H1 (cell line): Measurements from ENCODE around the gene NACAD. TPM values are rescaled to one million over a fixed set of nuclear protein-coding genes. Genes with fewer than 3 reads are reported as not detected.

Experiments
- CTCF ChIA-PET: fragments of 300-600 bp; sonication (Branson Sonifier 250); formaldehyde crosslinking; loops from one replicate; lab custom pipeline; 2021; ENCODE audit not compliant: partially characterized antibody; lab: Charles Lee
- POLR2A ChIA-PET: fragments of 300-600 bp; sonication (Branson Sonifier 250); formaldehyde crosslinking; loops from one replicate; lab custom pipeline; 2021; ENCODE audit warnings: inconsistent platforms; ENCODE audit not compliant: partially characterized antibody; lab: Charles Lee
- DNase-seq, 2 experiments: peaks; one replicate each; pipeline versions ENCODE4 v3.0.0 to v3.0.0-alpha.2; 2010 to 2022; ENCODE audit warnings: low spot score in 2 of 2, low read depth in 1 of 2, mixed read lengths in 1 of 2
- FAIRE-seq: peaks from 2 replicates; lab custom pipeline; 2011; peaks lifted over from hg19 to GRCh38; lab: Jason Lieb, UNC
- H2AFZ ChIP-seq: 2 replicates; pipeline ENCODE4 v1.8.1; 2012; ENCODE audit warnings: low read length, inconsistent platforms
- H2AK5ac ChIP-seq: 2 replicates; pipeline ENCODE4 v1.6.1; 2013; ENCODE audit warnings: low read depth, low read length
- H2BK120ac ChIP-seq: replicated peaks from 2 replicates; pipeline ENCODE3; 2013; ENCODE audit warnings: low read depth, low read length, inconsistent platforms
- H2BK12ac ChIP-seq: 2 replicates; pipeline ENCODE4 v1.6.1; 2013; ENCODE audit warnings: low read depth, low read length
- H2BK15ac ChIP-seq: 2 replicates; pipeline ENCODE4 v1.6.1; 2013; ENCODE audit warnings: low read length
- H2BK20ac ChIP-seq: 2 replicates; pipeline ENCODE4 v1.6.1; 2013; ENCODE audit warnings: low read length
- H2BK5ac ChIP-seq: 2 replicates; pipeline ENCODE4 v1.6.1; 2013; ENCODE audit warnings: low read depth, low read length
- H3K14ac ChIP-seq: 2 replicates; pipeline ENCODE4 v1.6.1; 2013; ENCODE audit warnings: inconsistent platforms; ENCODE audit not compliant: insufficient read length
- H3K18ac ChIP-seq: 2 replicates; pipeline ENCODE4 v1.6.1; 2013; ENCODE audit warnings: low read length; ENCODE audit errors: extremely low read depth
- H3K23ac ChIP-seq: 2 replicates; pipeline ENCODE4 v1.6.1; 2013; ENCODE audit warnings: inconsistent platforms; ENCODE audit not compliant: insufficient read length
- H3K23me2 ChIP-seq: 2 replicates; pipeline ENCODE4 v1.6.1; 2013; ENCODE audit warnings: low read depth, low read length
- H3K27ac ChIP-seq: 2 replicates; pipeline ENCODE4 v1.6.1; 2011; ENCODE audit warnings: low read depth, low read length, inconsistent platforms
- H3K27me3 ChIP-seq, 4 experiments: replicated peaks in 1 of 4; 1 replicate in 1 of 4; 2 replicates in 3 of 4; pipeline versions ENCODE4 v1.6.1 to v1.8.1; 2011 to 2013; ENCODE audit warnings: low read length in 3 of 4, mild to moderate bottlenecking in 3 of 4, inconsistent platforms in 2 of 4, mixed read lengths in 2 of 4, moderate library complexity in 1 of 4; ENCODE audit not compliant: control insufficient read depth in 3 of 4, insufficient read depth in 3 of 4; ENCODE audit errors: extremely low read depth in 1 of 4
- H3K36me3 ChIP-seq, 4 experiments: 2 replicates each; pipeline versions ENCODE4 v1.6.1 to v1.8.1; 2011 to 2013; ENCODE audit warnings: mild to moderate bottlenecking in 4 of 4, low read length in 3 of 4, moderate library complexity in 2 of 4, control low read depth in 1 of 4, inconsistent platforms in 1 of 4; ENCODE audit not compliant: insufficient read depth in 4 of 4, control insufficient read depth in 2 of 4
- H3K4ac ChIP-seq: replicated peaks from 2 replicates; pipeline ENCODE3; 2013; ENCODE audit warnings: low read length, low read depth, mixed read lengths, inconsistent platforms; ENCODE audit not compliant: insufficient read length
- H3K4me1 ChIP-seq, 4 experiments: replicated peaks in 1 of 4; 1 replicate in 1 of 4; 2 replicates in 3 of 4; pipeline versions ENCODE4 v1.6.1 to v1.8.1; 2011 to 2013; ENCODE audit warnings: low read length in 3 of 4, inconsistent platforms in 2 of 4, mixed read lengths in 1 of 4; ENCODE audit not compliant: insufficient read depth in 4 of 4, control insufficient read depth in 3 of 4
- H3K4me2 ChIP-seq, 2 experiments: 2 replicates each; pipeline versions ENCODE4 v1.6.1 to v1.8.1; 2011 to 2013; ENCODE audit warnings: low read depth in 2 of 2, low read length in 2 of 2, control low read depth in 1 of 2, inconsistent platforms in 1 of 2, mild to moderate bottlenecking in 1 of 2; ENCODE audit not compliant: insufficient read depth in 1 of 2
- H3K4me3 ChIP-seq, 4 experiments: fragments of 200-600, 300-600 bp in 1 of 4; sonication (generic), shearing (Covaris generic), sonication (Bioruptor Twin) in 1 of 4; 2 replicates each; pipeline versions ENCODE4 v1.5.1 to v1.8.1; 2011 to 2016; ENCODE audit warnings: low read length in 4 of 4, low read depth in 3 of 4, control low read depth in 2 of 4, inconsistent platforms in 2 of 4, mild to moderate bottlenecking in 2 of 4, mixed read lengths in 1 of 4, moderate library complexity in 1 of 4; ENCODE audit not compliant: insufficient read depth in 2 of 4; ENCODE audit errors: extremely low read depth in 1 of 4
- H3K56ac ChIP-seq: replicated peaks from 2 replicates; pipeline ENCODE3; 2013; ENCODE audit warnings: low read depth, mild to moderate bottlenecking, mixed read lengths, low read length, inconsistent platforms; ENCODE audit not compliant: insufficient read length
- H3K79me1 ChIP-seq: 2 replicates; pipeline ENCODE4 v1.6.1; 2013; ENCODE audit warnings: low read depth, low read length, control low read depth
- H3K79me2 ChIP-seq, 2 experiments: 2 replicates each; pipeline versions ENCODE4 v1.6.1 to v1.8.1; 2012 to 2013; ENCODE audit warnings: low read length in 2 of 2, mild to moderate bottlenecking in 2 of 2, inconsistent platforms in 1 of 2; ENCODE audit not compliant: insufficient read depth in 2 of 2, control insufficient read depth in 1 of 2
- H3K9ac ChIP-seq, 4 experiments: replicated peaks in 1 of 4; 1 replicate in 1 of 4; 2 replicates in 3 of 4; pipeline versions ENCODE4 v1.6.1 to v1.8.1; 2011 to 2013; ENCODE audit warnings: low read depth in 3 of 4, low read length in 3 of 4, control low read depth in 2 of 4, mild to moderate bottlenecking in 2 of 4, moderate library complexity in 2 of 4, inconsistent platforms in 1 of 4; ENCODE audit errors: extremely low read depth in 1 of 4
- H3K9me3 ChIP-seq, 2 experiments: 2 replicates each; pipeline versions ENCODE4 v1.6.1 to v1.8.1; 2012 to 2013; ENCODE audit warnings: mild to moderate bottlenecking in 2 of 2, moderate library complexity in 2 of 2, control low read depth in 1 of 2, inconsistent platforms in 1 of 2, low read depth in 1 of 2, low read length in 1 of 2, mixed read lengths in 1 of 2; ENCODE audit not compliant: insufficient read depth in 2 of 2
- H4K20me1 ChIP-seq, 2 experiments: replicated peaks in 1 of 2; 2 replicates each; pipeline versions ENCODE3 to v1.8.1; 2011 to 2013; ENCODE audit warnings: inconsistent platforms in 2 of 2, low read length in 2 of 2, mild to moderate bottlenecking in 1 of 2; ENCODE audit not compliant: insufficient read depth in 2 of 2, control insufficient read depth in 1 of 2
- H4K5ac ChIP-seq: 2 replicates; pipeline ENCODE4 v1.6.1; 2013; ENCODE audit warnings: low read length, low read depth, mixed read lengths, inconsistent platforms; ENCODE audit not compliant: insufficient read length
- H4K8ac ChIP-seq: 2 replicates; pipeline ENCODE4 v1.8.0; 2013; ENCODE audit warnings: mild to moderate bottlenecking, moderate library complexity, low read length, inconsistent platforms; ENCODE audit not compliant: insufficient read depth; ENCODE audit errors: extremely low read depth
- H4K91ac ChIP-seq: replicated peaks from 2 replicates; pipeline ENCODE3; 2013; ENCODE audit warnings: low read length, mixed read lengths, inconsistent platforms; ENCODE audit not compliant: insufficient read length
- EGR1 ChIP-seq: IDR thresholded peaks from 2 replicates; pipeline ENCODE4 v1.6.1; 2011; ENCODE audit warnings: low read depth, low read length, borderline replicate concordance
- GTF2F1 ChIP-seq: IDR thresholded peaks from 2 replicates; pipeline ENCODE4 v1.6.1; 2012; ENCODE audit warnings: low read depth, low read length, improper control_type of control experiment, borderline replicate concordance
- JUND ChIP-seq: IDR thresholded peaks from 2 replicates; pipeline ENCODE4 v1.6.1; 2011; ENCODE audit warnings: mild to moderate bottlenecking, improper control_type of control experiment, low read length
- WGBS, 2 experiments: shearing (Covaris generic) in 1 of 2; methylation state at CpG; one replicate each; pipeline versions ENCODE4 v1.1.6 to v1.1.7; 2013 to 2015; ENCODE audit warnings: low lambda C conversion rate in 2 of 2, mixed read lengths in 2 of 2, inconsistent platforms in 1 of 2, low coverage in 1 of 2, missing lambda C conversion rate in 1 of 2; ENCODE audit not compliant: insufficient replicate concordance in 2 of 2, insufficient coverage in 1 of 2, insufficient read length in 1 of 2; ENCODE audit errors: extremely low coverage in 1 of 2, missing lambda C conversion rate in 1 of 2; 5-methylcytosine and 5-hydroxymethylcytosine counted together
- polyA plus RNA-seq, 7 experiments: library from polyadenylated mRNA; depleted of rRNA in 3 of 7; stranded (reverse) in 5 of 7; unstranded in 2 of 7; fragments of >200 nt in 5 of 7; fragments of 200-250 nt in 2 of 7; gene quantifications; 1 replicate in 5 of 7; 2 replicates in 1 of 7; 4 replicates in 1 of 7; pipeline versions ENCODE4 v1.2.1 to v1.2.3, GENCODE V29; 2011 to 2013; ENCODE audit warnings: missing spikeins in 2 of 7, mixed read lengths in 2 of 7
- total RNA-seq: library from RNA; stranded (reverse); fragmentation: NEBNext Ultra II Directional; extraction: Animal tissue kit (Norgen Biotek cat#: 25700); gene quantifications from 2 replicates; pipeline ENCODE4 v1.2.1, GENCODE V29; 2021
- TF ChIP-seq, protein P1 (sequence below): IDR thresholded peaks from 2 replicates; pipeline ENCODE4 v1.6.1; 2012; ENCODE audit warnings: inconsistent platforms

The NACAD gene
- total and polyA plus RNA-seq, 2 of the 8 experiments (the other 6 are each of a cell fraction or from before 2014, with no cell fraction given): 1.3 to 6.0 TPM

DNA sequence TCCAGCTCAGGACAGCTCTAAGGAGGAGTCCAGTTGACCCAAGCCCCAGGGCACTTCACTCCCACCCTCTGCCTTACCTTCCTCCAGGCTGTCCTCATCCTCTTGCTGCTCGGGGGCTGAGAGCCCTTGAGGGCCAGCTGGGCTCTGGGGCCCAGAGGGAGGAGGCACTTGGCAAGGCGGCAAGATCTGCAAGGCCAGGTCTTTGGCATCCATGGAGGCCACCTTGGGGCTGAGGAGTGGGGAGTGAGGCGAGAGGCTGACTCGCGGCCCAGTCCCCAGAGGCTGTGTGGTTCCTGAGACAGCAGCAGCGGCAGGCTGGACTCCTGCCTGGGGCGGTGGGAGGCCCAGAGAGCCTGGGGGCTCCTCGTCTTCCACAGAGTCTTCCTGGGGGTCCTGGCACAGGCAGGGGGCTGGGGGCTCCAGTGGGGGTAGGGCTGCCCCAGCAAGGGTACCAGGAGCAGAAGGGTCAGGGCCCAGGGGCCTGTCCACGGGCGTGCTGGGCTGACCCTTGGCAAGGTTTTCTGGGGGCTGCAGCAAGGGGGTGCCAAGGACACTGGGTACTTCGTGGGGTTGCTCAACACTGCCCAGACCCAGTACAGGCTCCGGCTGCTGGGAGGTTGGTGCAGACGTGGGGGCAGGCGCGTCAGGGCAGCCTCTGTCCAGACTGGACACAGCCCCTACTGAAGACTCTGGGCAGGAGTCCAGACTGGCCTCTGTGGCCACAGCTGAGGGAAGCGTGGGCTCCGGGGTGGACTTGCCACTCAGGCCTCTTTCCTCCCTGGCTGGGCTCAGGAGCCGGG, 6.5 kb downstream of the NACAD start:
- POLR2A ChIA-PET: interaction anchor here (0.6 kb wide), 1 partner anchor 507 kb away, joined by 4 read pairs; no protein-coding TSS in a partner anchor
- no peak overlapping the region for H2BK5ac ChIP-seq

More for the DNA sequence above, 6.5 kb downstream of the NACAD start:
- no peaks in the 10 kb centered on the region for H3K79me2 ChIP-seq
- no peak overlapping the region for H3K9ac ChIP-seq
- H4K20me1 ChIP-seq: no peaks in the 10 kb centered on the region
- no peak overlapping the region for H2BK20ac ChIP-seq
- no peak overlapping the region for H3K27ac ChIP-seq
- CTCF ChIA-PET: interaction anchor here (0.7 to 1.4 kb wide), 2 partner anchors 10 to 225 kb away, joined by 3 read pairs; no protein-coding TSS in a partner anchor
- no peak overlapping the region for H3K14ac ChIP-seq
- WGBS, 2 experiments: 95% methylated on average over 15 of the region's 18 CpGs; no CpG with 5 or more reads in 1 of the 2 experiments
- H2BK12ac ChIP-seq: no peak overlapping the region
- no peaks in the 10 kb centered on the region for H3K36me3 ChIP-seq
- FAIRE-seq (no peak), DNase-seq (no peak)
- H2AK5ac ChIP-seq: no peak overlapping the region
- no peak overlapping the region for H3K18ac ChIP-seq
- no peak for TF ChIP-seq EGR1
- TF ChIP-seq JUND: no peak
- TF ChIP-seq GTF2F1: no peak
- TF ChIP-seq, protein P1, sequence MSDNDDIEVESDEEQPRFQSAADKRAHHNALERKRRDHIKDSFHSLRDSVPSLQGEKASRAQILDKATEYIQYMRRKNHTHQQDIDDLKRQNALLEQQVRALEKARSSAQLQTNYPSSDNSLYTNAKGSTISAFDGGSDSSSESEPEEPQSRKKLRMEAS: no peak
- H3K79me1 ChIP-seq: no peaks in the 10 kb centered on the region
- no peak overlapping the region for H2BK120ac ChIP-seq
- H3K9me3 ChIP-seq: no peaks in the 10 kb centered on the region
- H3K23me2 ChIP-seq: no peaks in the 10 kb centered on the region
- no peak overlapping the region for H3K4me3 ChIP-seq
- 0 out of 7 replicates have a peak, but pooled peaks cover 0 to 3% (median 0%) of the 10 kb centered on the region in 4 experiments for H3K27me3 ChIP-seq
- no peaks in the 10 kb centered on the region; a peak in 1 of 7 replicates for H3K4me1 ChIP-seq
- no peak overlapping the region for H3K4me2 ChIP-seq
- H4K5ac ChIP-seq: no peak overlapping the region
- no peak overlapping the region for H2BK15ac ChIP-seq
- H4K91ac ChIP-seq: no peak overlapping the region
- H4K8ac ChIP-seq: no peak overlapping the region
- H2AFZ ChIP-seq: no peak overlapping the region
- no peak overlapping the region for H3K4ac ChIP-seq
- no peak overlapping the region for H3K56ac ChIP-seq
- no peak overlapping the region for H3K23ac ChIP-seq
